Heart right ventricle (tissue), 16 donors: ENCODE results near the gene CD96. TPM values are rescaled to one million over a fixed set of nuclear protein-coding genes. Genes with fewer than 3 reads are reported as not detected.

Experiments used
- ATAC-seq, 8 donors: fragments of 200-7000 bp; cut with Tn5 transposase; one replicate each; pipeline ENCODE4 v1.9.1; 2020; ENCODE audit warnings: mild to moderate bottlenecking in 8 of 8, moderate library complexity in 8 of 8, moderate number of reproducible peaks in 1 of 8
- DNase-seq, 2 donors: peaks; one replicate each; pipeline ENCODE4 v3.0.0-alpha.2; 2020
- H3K27ac ChIP-seq, 10 donors: fragments of 200-600 bp; sonication (generic) in 2 of 10; one replicate each; pipeline versions ENCODE4 v1.5.0 to v1.8.0; 2020 to 2022; ENCODE audit warnings: mild to moderate bottlenecking in 3 of 10
- H3K27me3 ChIP-seq, 7 donors: fragments of 200-600 bp; one replicate each; pipeline ENCODE4 v1.8.0; 2021 to 2022; ENCODE audit warnings: mild to moderate bottlenecking in 2 of 7
- H3K36me3 ChIP-seq, 9 donors: fragments of 200-600 bp; sonication (generic) in 1 of 9; one replicate each; pipeline versions ENCODE4 v1.5.0 to v1.8.0; 2020 to 2022; ENCODE audit warnings: mild to moderate bottlenecking in 2 of 9
- H3K4me1 ChIP-seq, 9 donors: fragments of 200-600 bp; sonication (generic) in 1 of 9; one replicate each; pipeline versions ENCODE4 v1.5.0 to v1.8.0; 2020 to 2022; ENCODE audit warnings: mild to moderate bottlenecking in 4 of 9
- H3K4me3 ChIP-seq, 10 donors: fragments of 200-600 bp; sonication (generic) in 2 of 10; one replicate each; pipeline versions ENCODE4 v1.5.0 to v1.8.0; 2020 to 2022; ENCODE audit warnings: mild to moderate bottlenecking in 7 of 10, moderate library complexity in 2 of 10
- H3K9me3 ChIP-seq, 11 donors: fragments of 200-600 bp in 10 of 11; sonication (generic) in 2 of 11; one replicate each; pipeline versions ENCODE4 v1.5.0 to v1.8.0; 2013 to 2022; ENCODE audit warnings: mild to moderate bottlenecking in 2 of 11, control low read depth in 1 of 11, moderate library complexity in 1 of 11
- WGBS, 2 donors: extraction: QIAGEN DNeasy Blood & Tissue Kit; methylation state at CpG; one replicate each; pipeline ENCODE4 v1.1.7; 2013; ENCODE audit warnings: inconsistent platforms in 1 of 2; 5-methylcytosine and 5-hydroxymethylcytosine counted together
- intact Hi-C, 10 donors: fragments of 100-400 bp; cut with DNase I; formaldehyde crosslinking; loops; one replicate each; pipeline versions ENCODE4 v1.11.1 to v1.14.2; 2022
- polyA plus RNA-seq, 2 donors: library from polyadenylated mRNA; stranded (reverse); fragments of 200-250 nt; gene quantifications; one replicate each; pipeline ENCODE4 v1.2.3, GENCODE V29; 2013
- total RNA-seq, 10 donors: library from RNA; stranded (reverse); fragmentation: NEBNext Ultra II Directional in 3 of 10; extraction: Animal tissue kit (Norgen Biotek cat#: 25700) in 3 of 10; gene quantifications; one replicate each; pipeline versions ENCODE4 v1.2.1 to v1.2.4, GENCODE V29; 2021 to 2023
- TF ChIP-seq, protein P1 (sequence below), 9 donors: fragments of 200-600 bp; sonication (generic) in 2 of 9; IDR thresholded peaks; one replicate each; pipeline versions ENCODE4 v1.5.0 to v1.8.0; 2021 to 2022; ENCODE audit warnings: antibody characterized with exemption in 9 of 9, mild to moderate bottlenecking in 5 of 9, moderate library complexity in 1 of 9
- donor health status: Arrhythmogenic right ventricular cardiomyopathy.
- donor health status: ischemic (EF 13 %, LVEDD 7.1; RV severe dilation, severe dysfunction).
- donor health status: healthy with polysubstance abuse.
- donor health status: DM: no; HTN: yes; CAD: no.
- donor health status: DM: no; HTN: no; CAD: no.
- donor health status: ischemic (EF 25% LVEDD 6.9; RV normal size, moderate dysfunction).
- donor health status: ischemic (EF 25% LVEDD 5.7; RV mildly dilated, moderate dysfunction).
- donor health status: healthy.
- donor health status: DM: yes; HTN: yes; CAD: no.
- donor health status: Ischemic cardiomyopathy.
- donor health status: ischemic (EF 35%, LVEDD 5.7; RV mildly dilated, moderate dysfunction).
- donor health status: nonischemic (EF 11% LVEDD 7.7; RV severe dilation, severe dysfunction).
- donor health status: DM: yes; HTN: yes; CAD: no.
- donor health status: PGD.
- donor health status: ischemic (EF 29% LVEDD 5.4; RV normal size, mild dysfunction).
- donor health status: nonischemic (EF 23%, LVEDD 6.1; RV moderate dilation, normal function).

The CD96 gene
- total and polyA plus RNA-seq, 12 donors, result 0.07 to 6.2 (median 0.28) TPM

GRCh38 chr3:111604119-111604518 lies 62.1 kb downstream of the CD96 start:
- 55 to 85% methylated on average over 2 of the region's 2 CpGs for WGBS, 2 donors
- ATAC-seq (no peak), DNase-seq (no peak)
- no peak overlapping the region for H3K4me3 ChIP-seq
- H3K9me3 ChIP-seq, result no peaks in the 10 kb centered on the region
- TF ChIP-seq, protein P1, sequence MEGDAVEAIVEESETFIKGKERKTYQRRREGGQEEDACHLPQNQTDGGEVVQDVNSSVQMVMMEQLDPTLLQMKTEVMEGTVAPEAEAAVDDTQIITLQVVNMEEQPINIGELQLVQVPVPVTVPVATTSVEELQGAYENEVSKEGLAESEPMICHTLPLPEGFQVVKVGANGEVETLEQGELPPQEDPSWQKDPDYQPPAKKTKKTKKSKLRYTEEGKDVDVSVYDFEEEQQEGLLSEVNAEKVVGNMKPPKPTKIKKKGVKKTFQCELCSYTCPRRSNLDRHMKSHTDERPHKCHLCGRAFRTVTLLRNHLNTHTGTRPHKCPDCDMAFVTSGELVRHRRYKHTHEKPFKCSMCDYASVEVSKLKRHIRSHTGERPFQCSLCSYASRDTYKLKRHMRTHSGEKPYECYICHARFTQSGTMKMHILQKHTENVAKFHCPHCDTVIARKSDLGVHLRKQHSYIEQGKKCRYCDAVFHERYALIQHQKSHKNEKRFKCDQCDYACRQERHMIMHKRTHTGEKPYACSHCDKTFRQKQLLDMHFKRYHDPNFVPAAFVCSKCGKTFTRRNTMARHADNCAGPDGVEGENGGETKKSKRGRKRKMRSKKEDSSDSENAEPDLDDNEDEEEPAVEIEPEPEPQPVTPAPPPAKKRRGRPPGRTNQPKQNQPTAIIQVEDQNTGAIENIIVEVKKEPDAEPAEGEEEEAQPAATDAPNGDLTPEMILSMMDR (IDR thresholded peaks at IDR 0.05), result no peak
- peaks cover 0 to 27% (median 0%) of the 10 kb centered on the region in 7 donors for H3K27me3 ChIP-seq
- no peak overlapping the region for H3K27ac ChIP-seq
- intact Hi-C loops, result no loop called here
- no peaks in the 10 kb centered on the region for H3K4me1 ChIP-seq
- H3K36me3 ChIP-seq, result no peaks in the 10 kb centered on the region

DNA sequence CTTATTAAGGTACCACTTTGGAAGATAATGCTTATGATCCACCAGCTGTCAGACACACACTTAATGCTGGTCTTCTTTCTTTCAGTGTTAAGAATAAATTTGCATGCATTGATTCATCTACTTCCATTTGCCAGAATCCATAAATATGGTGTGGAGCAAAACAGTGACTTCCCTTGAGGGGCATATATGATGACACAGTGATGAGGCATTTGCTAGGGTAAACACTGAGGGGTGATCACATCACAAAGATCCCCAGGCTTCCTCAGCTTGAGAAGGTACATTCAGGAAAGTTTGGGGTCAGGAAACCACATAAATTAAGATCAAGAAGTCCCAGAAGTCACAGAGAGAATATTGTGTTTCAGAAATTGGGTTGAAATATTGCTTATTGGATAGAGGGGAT lies 63.0 kb downstream of the CD96 start:
- ATAC-seq (no peak), DNase-seq (no peak)
- Histone ChIP-seq H3K9me3 (no peaks in the 10 kb centered on the region), H3K27me3 (peaks cover 0 to 26% (median 0%) of the 10 kb centered on the region in 7 donors), H3K4me3 (no peak overlapping the region), H3K36me3 (no peaks in the 10 kb centered on the region), H3K4me1 (no peaks in the 10 kb centered on the region), H3K27ac (no peak overlapping the region)
- intact Hi-C loops, result no loop called here
- TF ChIP-seq, protein P1 (IDR thresholded peaks at IDR 0.05), result no peak

- no peak overlapping the region for H3K27ac ChIP-seq
- no peaks in the 10 kb centered on the region for H3K36me3 ChIP-seq
- H3K9me3 ChIP-seq, result no peaks in the 10 kb centered on the region
- H3K4me1 ChIP-seq, result no peaks in the 10 kb centered on the region
- intact Hi-C loops, result no loop called here
- 77 to 78% methylated on average over 2 of the region's 2 CpGs for WGBS, 2 donors
- TF ChIP-seq, protein P1 (IDR thresholded peaks at IDR 0.05), result no peak
- peaks cover 0 to 21% (median 0%) of the 10 kb centered on the region in 7 donors for H3K27me3 ChIP-seq
- H3K4me3 ChIP-seq, result no peak overlapping the region
- DNase-seq, result no peak
- ATAC-seq, result no peak
These were observed 63.5 kb downstream of the CD96 start for GRCh38 chr3:111605493-111605892.

GRCh38 chr3:111607240-111607920 lies 65.4 kb downstream of the CD96 start:
- Histone ChIP-seq H3K9me3 (no peaks in the 10 kb centered on the region), H3K4me3 (no peak overlapping the region), H3K27me3 (peaks cover 0 to 16% (median 0%) of the 10 kb centered on the region in 7 donors), H3K36me3 (no peaks in the 10 kb centered on the region), H3K4me1 (no peaks in the 10 kb centered on the region), H3K27ac (no peak overlapping the region)
- WGBS, 2 donors, result 82% methylated on average over 3 of the region's 3 CpGs
- TF ChIP-seq, protein P1 (IDR thresholded peaks at IDR 0.05), result no peak
- intact Hi-C loops, result no loop called here
- DNase-seq (no peak), ATAC-seq (no peak)
